ENCODE data around the gene GLRB. TPM values are rescaled to one million over a fixed set of nuclear protein-coding genes. Genes with fewer than 3 reads are reported as not detected.

GLRB gene
- polyA plus RNA-seq, 2 of the 4 experiments (the other 2 are of a cell fraction): 1.8 to 3.1 TPM

GRCh38 chr4:157127571-157127970 lies 51.6 kb downstream of the GLRB start (continued):
- TF ChIP-seq ESRRA (IDR thresholded peaks at IDR 0.05; ENCODE audit: borderline replicate concordance, low read length) (no peak), NPAS2 (CRISPR knock-in tag; IDR thresholded peaks at IDR 0.05; ENCODE audit: borderline replicate concordance) (no peak), ZFP36 (IDR thresholded peaks at IDR 0.05; ENCODE audit: borderline replicate concordance, partially characterized antibody) (no peak), ZC3H11A (IDR thresholded peaks at IDR 0.05) (no peak), GATA3 (IDR thresholded peaks at IDR 0.05; ENCODE audit: borderline replicate concordance) (no peak), USF2 (IDR thresholded peaks at IDR 0.05) (no peak)

- Histone ChIP-seq H3K4me1 (no peaks in the 10 kb centered on the region), H3K9me3 (no peaks in the 10 kb centered on the region), H3K4me3 (no peak overlapping the region), H3K27ac (no peak overlapping the region), H3K4me2 (no peak overlapping the region)
- no peak for FAIRE-seq
- ChIA-PET CTCF (interaction anchor here (0.7 to 1.1 kb wide), 3 partner anchors 156 to 651 kb away, joined by 3 to 5 read pairs (median 3); no protein-coding TSS in a partner anchor), POLR2A (no interaction called here)
- peak in 1 of 2 experiments; percentile 15 for DNase-seq (ENCODE audit: low read depth in 1 of 2, low spot score in 1 of 2)
- no peak; a peak in 1 of 6 replicates for ATAC-seq
- no peak for TF ChIP-seq NPAS2 (CRISPR knock-in tag; IDR thresholded peaks at IDR 0.05; ENCODE audit: borderline replicate concordance)
- TF ChIP-seq CTCF (IDR thresholded peaks at IDR 0.05): peak; percentile 60
- TF ChIP-seq ELK1 (IDR thresholded peaks at IDR 0.05; ENCODE audit: low read depth, low read length): no peak
- no peak for TF ChIP-seq HMGXB4 (CRISPR knock-in tag; IDR thresholded peaks at IDR 0.05; ENCODE audit: borderline replicate concordance)
- no peak for TF ChIP-seq ZSCAN20 (CRISPR knock-in tag; IDR thresholded peaks at IDR 0.05)
- TF ChIP-seq KDM1A (IDR thresholded peaks at IDR 0.05; ENCODE audit: low read depth): no peak
- no peak for TF ChIP-seq HES2 (IDR thresholded peaks at IDR 0.05)
- no peak for TF ChIP-seq MYC (IDR thresholded peaks at IDR 0.05; ENCODE audit: borderline replicate concordance, low read length)
- peak; percentile 62 for TF ChIP-seq SMC3 (IDR thresholded peaks at IDR 0.05)
- no peak for TF ChIP-seq FOSB (CRISPR knock-in tag; IDR thresholded peaks at IDR 0.05)
- no peak for TF ChIP-seq HOXB5 (CRISPR knock-in tag; IDR thresholded peaks at IDR 0.05)
- TF ChIP-seq RARB (CRISPR knock-in tag; IDR thresholded peaks at IDR 0.05): no peak
- no peak for TF ChIP-seq HDAC2 (IDR thresholded peaks at IDR 0.05)
- TF ChIP-seq EHMT2 (IDR thresholded peaks at IDR 0.05; ENCODE audit: low read depth): no peak
- no peak for TF ChIP-seq POLR2AphosphoS2 (conservative IDR thresholded peaks at IDR 0.05; ENCODE audit: low read length)
- no peak for TF ChIP-seq MAX (IDR thresholded peaks at IDR 0.05)
- TF ChIP-seq FOSL2 (IDR thresholded peaks at IDR 0.05): no peak
- TF ChIP-seq FOSL2 (CRISPR knock-in tag; IDR thresholded peaks at IDR 0.05): no peak
- no peak for TF ChIP-seq JUNB (IDR thresholded peaks at IDR 0.05)
- TF ChIP-seq CHD4 (IDR thresholded peaks at IDR 0.05; ENCODE audit: borderline replicate concordance): no peak
- TF ChIP-seq EHF (CRISPR knock-in tag; IDR thresholded peaks at IDR 0.05): no peak
- no peak for TF ChIP-seq HOXA7 (CRISPR knock-in tag; IDR thresholded peaks at IDR 0.05)
- no peak for TF ChIP-seq HOXB13 (CRISPR knock-in tag; IDR thresholded peaks at IDR 0.05; ENCODE audit: low read depth)
- no peak for TF ChIP-seq REST (IDR thresholded peaks at IDR 0.05)
- TF ChIP-seq JUN (IDR thresholded peaks at IDR 0.05): no peak
- no peak for TF ChIP-seq CBX2 (IDR thresholded peaks at IDR 0.05; ENCODE audit: borderline replicate concordance, low read depth)
- TF ChIP-seq RAD21 (conservative IDR thresholded peaks at IDR 0.05 in 1 of 2, IDR thresholded peaks at IDR 0.05 in 1 of 2): peak; percentile 55 to 71
Measured at GRCh38 chr4:157128395-157128794, 52.4 kb downstream of the GLRB start.
